Fibroblast of gingiva (primary cell): Measurements from ENCODE around the gene KCNMB4.
"Not testable (repeated sequence)": the region's sequence is repeated elsewhere in the genome, so short reads cannot be mapped to it uniquely, and the experiment has no call there.

ENCODE experiments used
- DNase-seq: peaks from one replicate; pipeline ENCODE4 v3.0.0-alpha.2; 2011; ENCODE audit warnings: low read depth

The KCNMB4 gene

DNA sequence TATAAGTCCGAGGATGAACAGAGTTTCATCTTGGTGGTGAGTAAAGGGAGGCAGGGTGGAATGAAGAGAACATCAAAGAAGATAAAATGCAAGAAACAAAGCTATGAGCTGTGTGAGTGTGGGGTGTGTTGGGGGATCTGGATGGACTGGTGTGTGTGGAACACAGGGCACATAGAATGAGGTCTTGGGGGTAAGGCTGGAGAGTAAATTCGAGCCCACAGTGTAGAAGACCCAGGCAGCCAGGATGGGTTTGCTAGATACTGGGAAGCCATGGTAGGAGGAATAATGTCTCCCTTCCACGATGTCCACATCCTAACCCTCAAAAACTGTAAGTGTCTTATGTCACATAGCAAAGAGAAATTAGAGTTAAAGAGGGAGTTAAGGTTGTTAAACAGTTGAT, 6.8 kb downstream of the KCNMB4 start:
- no peak for DNase-seq

DNA sequence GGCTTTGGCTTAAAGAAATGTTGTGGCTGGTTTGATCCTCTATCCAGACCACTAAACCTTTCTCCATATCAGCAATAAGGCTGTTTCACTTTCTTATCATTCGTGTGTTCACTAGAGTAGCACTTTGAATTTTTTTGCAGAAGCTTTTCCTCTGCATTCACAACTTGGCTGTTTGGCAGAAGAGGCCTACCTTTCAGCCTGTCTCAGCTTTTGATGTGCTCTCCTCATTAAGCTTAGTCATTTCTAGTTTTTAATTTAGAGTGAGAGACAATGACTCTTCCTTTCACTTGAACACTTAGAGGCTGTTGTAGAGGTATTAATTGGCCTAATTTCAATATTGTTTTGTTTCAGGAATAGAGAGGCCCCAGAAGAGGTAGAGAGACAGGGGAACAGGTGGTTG, 13.8 kb downstream of the KCNMB4 start:
- DNase-seq: no peak

DNA sequence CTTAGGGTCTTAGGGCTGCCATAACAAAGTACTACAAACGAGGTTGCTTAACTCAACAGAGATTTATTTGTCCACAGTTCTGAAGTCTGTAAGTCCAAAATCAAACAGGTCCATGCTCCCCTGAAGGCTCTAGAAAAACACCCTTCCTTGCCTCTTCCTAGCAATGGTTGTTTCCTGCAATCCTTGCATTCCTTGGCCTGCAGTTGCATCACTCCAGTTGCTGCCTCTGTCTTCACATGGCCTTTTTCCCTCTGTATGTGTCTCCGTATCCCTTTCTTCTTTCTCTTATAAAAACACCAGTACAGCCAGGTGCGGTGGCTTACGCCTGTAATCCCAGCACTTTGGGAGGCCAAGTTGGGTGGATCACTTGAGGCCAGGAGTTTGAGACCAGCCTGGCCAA, 17.4 kb downstream of the KCNMB4 start:
- DNase-seq: no peak

DNA sequence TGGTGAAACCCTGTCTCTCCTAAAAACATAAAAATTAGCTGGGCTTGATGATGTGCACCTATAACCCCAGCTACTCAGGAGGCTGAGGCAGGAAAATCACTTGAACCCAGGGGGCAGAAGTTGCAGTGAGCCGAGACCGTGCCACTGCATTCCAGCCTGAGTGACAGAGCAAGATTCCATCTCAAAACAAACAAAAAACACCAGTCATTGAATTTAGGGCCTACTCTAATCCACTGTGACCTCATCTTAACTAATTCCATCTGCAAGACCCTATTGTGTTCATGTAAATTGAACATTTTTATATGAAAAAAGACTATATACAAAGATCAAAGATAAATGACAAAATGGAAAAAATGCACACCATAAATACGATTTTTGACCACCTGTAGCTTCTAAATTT, 17.8 kb downstream of the KCNMB4 start:
- DNase-seq: no peak

DNA sequence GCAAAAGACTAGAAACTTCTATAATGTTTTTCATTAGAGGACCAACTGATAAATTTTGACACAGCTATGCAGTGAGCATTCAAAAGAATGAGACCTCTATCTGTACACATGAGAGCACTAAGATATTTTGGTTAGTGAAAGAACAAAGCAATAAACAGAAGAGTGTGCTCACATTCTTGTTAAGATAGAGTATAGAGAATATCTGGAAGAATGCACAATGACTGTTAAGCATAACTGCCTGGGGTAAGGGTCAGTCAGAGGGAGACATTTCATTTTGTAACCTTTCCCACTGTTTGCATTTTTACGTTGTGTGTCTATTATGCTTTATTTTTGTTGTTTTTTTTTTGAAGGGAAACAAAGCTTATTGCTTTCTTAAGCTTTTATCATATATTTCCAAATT, 20.7 kb downstream of the KCNMB4 start:
- no peak for DNase-seq

DNA sequence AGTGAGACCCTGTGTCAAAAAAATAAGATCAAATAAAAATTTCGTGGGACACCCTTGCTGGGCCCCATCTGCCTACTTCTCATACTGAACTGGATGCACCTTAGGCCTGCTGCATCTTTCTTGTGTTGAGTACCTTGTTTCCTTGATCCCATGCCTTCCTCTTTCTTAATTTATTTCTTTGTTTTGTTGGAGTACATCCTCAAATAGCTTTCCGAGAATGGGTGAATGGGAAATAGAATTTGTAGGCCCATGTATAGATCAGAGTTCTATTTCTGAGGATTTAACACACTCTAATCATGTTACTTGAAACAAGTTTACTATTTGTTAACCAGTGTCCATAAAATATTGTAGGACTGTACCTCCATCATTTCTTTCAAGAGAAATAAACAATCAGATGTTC, 23.6 kb downstream of the KCNMB4 start:
- DNase-seq: no peak

DNA sequence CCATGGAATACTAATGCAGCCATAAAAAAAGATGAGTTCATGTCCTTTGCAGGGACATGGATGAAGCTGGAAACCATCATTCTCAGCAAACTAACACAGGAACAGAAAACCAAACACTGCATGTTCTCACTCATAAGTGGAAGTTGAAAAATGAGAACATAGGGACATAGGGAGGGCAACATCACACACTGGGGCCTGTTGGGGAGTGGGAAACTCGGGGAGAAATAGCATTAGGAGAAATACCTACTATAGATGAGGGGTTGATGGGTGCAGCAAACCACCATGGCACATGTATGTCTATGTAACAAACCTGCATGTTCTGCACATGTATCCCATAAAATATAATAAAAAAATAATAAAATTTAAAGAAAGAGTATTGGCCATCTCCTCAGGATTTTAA, 26.5 kb downstream of the KCNMB4 start:
- not testable (repeated sequence) for DNase-seq

DNA sequence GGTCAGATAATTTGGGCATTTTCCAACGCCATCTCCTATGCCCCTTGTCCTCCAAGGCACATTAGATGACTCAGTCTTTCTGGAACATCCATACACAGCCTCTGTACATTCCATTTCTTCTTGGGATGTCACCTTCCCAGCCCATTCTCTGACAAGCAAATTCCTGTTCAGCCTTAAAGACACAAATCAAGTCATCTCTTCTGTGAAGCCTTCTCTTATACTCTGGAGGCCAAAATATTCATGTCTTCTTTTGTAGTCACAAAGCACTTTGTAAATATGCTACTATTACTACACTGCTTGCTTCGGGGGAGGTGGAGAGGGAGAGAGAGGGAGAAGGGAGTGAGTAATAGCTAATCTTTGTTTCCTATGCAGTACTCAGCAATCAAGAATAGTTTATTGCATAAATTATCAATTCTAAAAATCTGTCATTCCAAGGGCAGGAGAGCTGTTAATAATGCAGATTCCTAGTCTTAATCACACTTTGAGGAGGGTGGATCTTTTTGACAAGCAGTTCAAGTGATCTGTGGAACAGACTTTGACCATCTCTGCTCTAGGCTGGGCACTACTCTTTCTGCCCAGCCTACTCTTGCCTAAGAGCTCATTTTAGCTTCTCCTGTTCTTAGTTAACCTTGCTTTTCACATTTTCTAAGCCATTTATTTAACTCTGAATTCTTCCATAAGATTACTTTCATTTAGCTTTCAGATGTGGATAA, 27.9 kb downstream of the KCNMB4 start:
- peak; percentile 19 for DNase-seq

DNA sequence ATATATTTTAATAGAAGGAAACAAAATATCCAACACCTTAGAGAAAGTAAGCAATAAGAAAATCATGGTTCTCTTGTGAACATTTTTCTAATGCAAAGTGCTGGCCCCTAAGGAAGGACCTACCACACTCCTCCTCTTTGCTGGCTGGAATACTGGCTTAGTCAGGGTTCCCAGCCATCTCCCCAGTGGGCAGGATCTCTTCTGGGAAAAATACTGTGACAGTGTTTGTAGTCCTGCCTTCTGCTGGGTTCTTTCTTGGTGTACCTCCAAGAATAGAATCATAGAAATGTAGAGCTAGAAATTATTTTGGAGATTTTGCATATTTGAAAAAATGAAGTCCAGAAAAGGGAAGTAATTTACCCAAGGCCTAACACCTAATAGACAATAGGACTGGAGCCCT, 31.9 kb downstream of the KCNMB4 start:
- DNase-seq: no peak

DNA sequence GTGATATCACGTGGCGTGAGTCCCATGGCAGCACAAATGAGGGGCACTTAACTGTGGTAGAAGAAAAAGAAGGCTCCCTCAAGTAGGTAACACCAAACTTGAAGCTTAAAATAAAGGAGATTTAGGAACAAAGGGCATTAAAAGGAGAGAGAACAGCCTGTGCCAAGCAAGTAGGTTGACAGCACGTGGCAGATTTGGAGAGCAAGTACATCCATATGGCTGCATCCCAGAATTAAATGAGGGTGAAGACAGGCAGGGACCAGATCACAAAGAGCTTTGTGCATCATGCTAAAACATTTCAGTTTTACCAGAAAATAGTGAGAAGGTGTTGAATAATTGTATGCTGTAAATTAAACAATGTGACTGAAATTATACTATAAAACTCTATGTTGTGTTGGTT, 32.8 kb downstream of the KCNMB4 start:
- no peak for DNase-seq

DNA sequence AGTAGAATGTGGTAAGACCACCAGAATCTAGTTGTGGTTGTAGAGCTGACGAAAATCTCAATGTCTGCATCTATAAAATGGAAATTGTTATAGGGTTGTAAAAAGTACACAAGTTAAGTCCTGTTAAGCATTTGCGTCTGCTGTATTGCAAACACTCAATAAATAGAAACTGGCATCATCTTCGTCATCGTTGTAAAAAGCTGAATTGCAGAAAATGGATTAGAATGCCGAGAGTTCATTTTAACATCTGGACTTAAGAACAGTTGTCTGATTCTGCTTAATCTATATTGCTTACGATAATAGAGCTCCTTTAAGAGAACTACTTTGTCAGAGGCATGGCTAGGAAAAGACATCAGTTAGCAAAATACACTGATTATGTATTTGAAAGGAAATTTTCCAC, 33.2 kb downstream of the KCNMB4 start:
- no peak for DNase-seq

DNA sequence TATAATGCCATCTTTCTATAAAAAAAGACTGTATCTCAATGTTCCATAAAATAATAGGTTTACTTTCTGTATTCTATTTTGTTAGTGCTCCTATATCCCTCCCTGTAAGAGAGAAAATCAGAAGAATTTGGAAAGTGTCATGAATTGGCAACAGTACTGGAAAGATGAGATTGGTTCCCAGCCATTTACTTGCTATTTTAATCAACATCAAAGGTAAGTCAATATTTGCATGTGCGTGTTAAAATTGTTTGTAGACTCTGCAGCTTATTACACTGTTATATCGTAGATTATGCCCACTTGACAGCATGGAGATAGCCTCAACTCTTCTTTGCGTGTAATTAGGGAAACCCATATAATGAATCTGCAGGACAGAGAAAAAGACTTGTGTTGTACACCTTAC, 34.0 kb downstream of the KCNMB4 start:
- no peak for DNase-seq

DNA sequence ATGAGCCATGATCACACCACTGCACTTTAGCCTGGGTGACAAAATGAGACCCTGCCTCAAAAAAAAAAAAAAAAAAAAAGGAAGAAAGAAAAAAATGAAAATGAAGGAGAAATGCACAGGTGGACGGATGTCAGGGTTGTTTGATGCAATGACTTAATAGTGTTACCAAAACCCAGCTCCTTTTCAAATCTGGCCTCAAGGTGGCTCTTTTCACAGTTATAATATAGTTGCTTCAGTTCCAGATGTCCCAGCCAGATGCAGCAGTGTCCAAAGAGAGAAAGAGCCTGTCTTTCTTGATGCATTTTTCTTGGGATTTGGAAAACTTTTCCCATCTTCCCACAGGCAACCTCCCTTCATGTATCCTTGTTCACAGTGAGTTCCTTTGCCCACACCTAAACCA, 36.5 kb downstream of the KCNMB4 start:
- DNase-seq: no peak

DNA sequence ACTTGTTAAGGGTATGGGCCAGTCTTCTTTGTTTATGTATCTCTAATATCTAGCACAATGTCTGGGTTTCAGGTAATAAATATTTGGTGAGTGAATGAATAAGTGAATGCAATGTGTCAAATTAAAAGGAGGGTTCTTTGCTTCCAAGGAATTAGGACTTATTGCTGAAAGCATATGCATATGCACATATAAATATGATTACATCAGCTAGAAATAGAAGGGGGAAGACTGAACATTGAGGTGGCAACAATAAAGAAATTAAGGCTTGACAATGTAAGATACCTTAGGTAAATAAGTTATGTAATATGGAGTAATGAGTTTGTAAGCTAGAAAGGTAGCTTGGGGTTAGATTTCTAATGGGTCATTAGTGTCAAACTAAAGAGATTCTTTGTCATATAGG, 37.7 kb downstream of the KCNMB4 start:
- no peak for DNase-seq

DNA sequence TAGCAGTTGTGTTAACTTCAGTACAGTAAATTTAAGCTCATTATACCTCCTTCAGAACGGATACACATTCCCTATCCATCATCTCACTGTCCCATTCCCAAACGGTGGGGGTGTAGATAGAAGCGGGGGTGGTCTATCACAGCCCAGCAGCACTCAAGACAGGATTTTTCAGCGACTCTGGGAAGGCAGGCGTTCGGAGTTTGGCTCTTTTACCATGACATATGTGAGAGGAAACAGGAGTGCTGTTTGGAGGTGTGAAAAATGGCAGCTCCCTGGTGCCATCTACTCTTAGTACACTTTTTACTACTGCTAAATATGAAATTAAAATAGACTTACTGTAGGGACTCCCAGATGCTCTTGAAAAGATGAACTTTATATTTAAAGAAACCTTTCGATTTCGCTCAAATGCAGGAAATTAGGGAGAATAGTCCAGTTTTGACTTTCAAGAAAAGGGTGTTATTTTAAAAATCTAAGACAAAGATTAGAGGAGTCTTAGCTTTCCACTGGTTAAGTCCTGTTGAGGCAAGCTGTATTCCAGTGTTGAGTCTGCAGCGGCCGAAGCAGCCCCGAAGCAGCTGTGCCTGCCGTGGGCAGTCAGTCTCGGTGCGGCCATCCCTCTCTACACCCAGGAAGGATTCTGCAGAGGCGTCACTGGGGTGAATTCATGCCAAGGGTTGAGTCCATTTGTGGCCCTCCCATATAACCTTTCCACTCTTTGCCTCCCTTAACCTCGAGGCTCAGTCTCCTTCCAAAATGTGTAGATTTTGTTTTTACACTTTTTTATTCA, 42.1 kb downstream of the KCNMB4 start:
- no peak for DNase-seq

DNA sequence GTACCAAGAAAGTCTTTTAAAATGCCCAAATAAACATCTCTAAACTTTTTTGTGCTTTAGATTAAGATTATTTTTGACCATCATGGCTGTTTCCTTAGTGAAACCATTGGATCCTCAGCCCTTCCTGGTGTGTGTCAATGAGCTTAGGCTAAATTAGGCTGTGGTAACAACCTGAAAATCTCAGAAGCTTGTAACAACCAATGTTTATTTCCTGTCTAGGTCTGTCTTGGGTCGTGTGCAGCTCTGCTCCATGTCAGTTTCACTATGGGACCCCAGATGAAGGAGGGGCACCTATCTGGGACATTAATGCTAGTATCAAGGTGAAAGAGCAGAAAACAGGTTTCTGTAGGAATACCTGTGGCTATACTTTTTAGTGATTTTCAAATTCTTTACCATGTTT, 49.9 kb downstream of the KCNMB4 start:
- no peak for DNase-seq

DNA sequence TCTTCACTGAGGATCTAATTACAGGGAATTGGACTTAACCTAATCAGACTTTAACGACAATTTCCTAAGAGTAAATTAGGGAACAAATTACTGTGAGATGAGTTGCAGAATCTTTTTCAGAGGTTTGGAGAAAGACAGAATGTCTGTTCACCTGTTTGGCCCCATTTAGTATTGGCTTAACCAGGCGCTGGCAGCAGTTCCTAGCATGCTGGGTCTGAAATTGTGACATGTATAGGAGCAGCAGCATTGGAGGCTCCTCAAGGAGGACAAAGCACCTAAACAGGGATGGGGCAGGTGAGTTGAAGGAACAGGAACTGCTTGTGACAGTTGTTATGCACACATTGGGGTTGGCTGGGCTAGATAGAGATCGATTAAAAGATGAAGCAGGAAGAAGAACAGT, 51.0 kb downstream of the KCNMB4 start:
- no peak for DNase-seq

DNA sequence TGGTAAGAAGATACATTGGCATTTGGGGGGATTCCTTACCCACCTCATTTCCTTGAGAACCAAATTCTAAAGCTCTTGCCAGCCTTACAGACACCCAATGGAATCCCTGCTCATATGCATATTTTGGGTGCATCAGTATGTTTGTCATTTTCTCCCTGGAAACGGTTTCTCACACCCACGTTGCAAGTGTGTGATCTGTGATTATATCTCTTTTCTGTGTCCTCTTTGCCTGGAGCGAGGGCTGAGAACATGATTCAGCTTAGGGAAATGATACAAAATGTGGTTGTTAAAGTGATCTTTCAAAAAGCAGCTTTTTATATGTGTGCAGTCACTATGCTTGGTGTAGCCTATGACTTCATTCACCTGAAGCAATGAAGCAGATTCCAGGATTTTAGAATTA, 52.0 kb downstream of the KCNMB4 start:
- no peak for DNase-seq

DNA sequence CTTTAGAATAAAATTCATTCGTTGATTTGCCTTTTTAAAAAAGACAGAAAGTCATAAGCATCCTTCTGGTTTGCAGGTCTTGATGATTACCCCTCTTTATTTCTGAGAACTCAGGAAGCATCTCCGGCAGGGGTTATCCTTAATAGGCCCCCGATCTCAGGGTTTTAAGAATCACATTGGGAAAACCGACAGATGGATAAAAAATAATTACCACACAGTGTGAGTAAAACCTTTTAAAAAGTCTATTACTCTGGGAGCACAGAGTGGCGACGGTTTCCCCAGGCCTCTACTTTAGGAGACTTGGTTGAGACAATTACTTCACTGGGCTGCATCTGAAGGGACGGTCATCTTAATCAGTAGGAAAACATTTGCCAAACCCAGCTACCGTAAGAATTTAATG, 56.5 kb downstream of the KCNMB4 start:
- no peak for DNase-seq

DNA sequence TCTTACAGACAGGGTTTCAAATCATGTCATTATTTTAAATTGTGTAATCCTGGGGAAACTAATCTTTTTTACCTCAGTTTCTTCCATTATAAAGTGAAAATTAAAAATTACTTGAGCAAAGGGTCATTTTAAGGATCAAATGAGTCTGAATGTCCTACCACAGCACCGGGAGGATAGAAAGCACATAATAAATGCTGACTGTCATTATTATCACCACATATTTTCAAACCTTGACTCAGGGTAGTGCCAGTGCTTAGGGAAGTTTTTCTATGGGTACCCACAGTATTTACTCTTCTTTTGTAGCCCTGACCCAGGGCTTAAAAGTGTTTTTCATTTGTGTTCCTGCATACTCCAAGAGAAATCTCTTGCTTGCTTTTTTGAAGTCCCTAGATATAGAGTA, 60.5 kb downstream of the KCNMB4 start:
- no peak for DNase-seq

DNA sequence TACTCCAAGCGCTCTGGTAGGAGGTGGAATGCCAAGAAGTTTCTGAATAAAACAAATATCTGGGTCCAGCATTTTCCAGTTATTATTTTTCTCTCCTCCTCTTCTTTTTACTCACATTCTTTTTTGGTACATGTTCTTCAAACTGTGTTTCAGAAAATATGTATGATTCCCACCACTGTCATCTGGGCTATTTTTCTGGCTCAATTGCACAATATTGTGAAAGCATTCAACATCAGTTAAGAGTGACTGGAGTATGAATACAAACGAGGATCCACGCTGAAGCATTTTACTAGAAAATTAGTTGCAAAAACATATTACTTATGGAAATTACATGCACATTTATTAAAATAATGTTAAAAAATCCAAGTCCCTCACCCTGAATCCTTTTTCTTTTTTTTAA, 61.5 kb downstream of the KCNMB4 start:
- DNase-seq: peak; percentile 13

DNA sequence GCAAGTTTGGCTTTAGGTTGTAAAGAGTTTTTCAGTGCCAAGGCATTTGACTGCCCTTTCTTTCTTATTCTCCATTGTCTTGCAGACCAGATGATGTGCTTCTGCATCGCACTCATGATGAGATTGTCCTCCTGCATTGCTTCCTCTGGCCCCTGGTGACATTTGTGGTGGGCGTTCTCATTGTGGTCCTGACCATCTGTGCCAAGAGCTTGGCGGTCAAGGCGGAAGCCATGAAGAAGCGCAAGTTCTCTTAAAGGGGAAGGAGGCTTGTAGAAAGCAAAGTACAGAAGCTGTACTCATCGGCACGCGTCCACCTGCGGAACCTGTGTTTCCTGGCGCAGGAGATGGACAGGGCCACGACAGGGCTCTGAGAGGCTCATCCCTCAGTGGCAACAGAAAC, 64.3 kb downstream of the KCNMB4 start:
- no peak for DNase-seq

DNA sequence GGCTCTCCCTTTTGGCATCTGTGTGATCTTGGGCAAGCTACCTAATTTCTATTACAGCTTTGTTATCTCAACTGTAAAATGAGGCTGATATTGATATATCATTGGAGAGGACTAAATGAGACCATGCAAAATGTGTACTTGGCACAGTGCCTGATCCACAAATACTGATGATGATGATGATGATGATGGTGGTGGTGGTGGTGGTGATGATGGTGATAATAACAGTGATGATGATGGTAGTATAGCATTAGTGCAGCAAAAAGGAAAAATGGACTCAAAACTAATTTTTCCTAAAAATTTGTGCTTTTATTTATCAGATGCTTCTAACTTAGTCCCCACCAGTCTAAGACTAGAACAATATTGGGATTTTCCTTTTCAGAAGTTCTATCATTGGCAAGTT, 70.7 kb downstream of the KCNMB4 start:
- DNase-seq: no peak
